Gastrocnemius medialis (tissue), 4 donors: ENCODE measurements around the gene LRRC8C. TPM values are rescaled to one million over a fixed set of nuclear protein-coding genes. Genes with fewer than 3 reads are reported as not detected.
A peak's percentile ranks its signal among the peaks of the same experiment; 100 is the strongest.

Experiments used
- ATAC-seq, 2 donors: fragments of 150-250 bp; one replicate each; pipeline ENCODE4 v1.9.1; 2016
- DNase-seq, 2 donors: peaks; one replicate each; pipeline ENCODE4 v3.0.0-alpha.2; 2019
- H3K27ac ChIP-seq, 4 donors: fragments of 200-600 bp; sonication (generic); 1 replicate in 1 of 4; 2 replicates in 3 of 4; pipeline ENCODE4 v1.5.1; 2016 to 2018; ENCODE audit warnings: mild to moderate bottlenecking in 2 of 4, moderate library complexity in 1 of 4
- H3K27me3 ChIP-seq, 3 donors: fragments of 200-600 bp; sonication (generic) in 2 of 3; 1 replicate in 1 of 3; 2 replicates in 2 of 3; pipeline versions ENCODE4 v1.5.1 to v1.6.0; 2016 to 2019; ENCODE audit warnings: mild to moderate bottlenecking in 1 of 3, moderate library complexity in 1 of 3
- H3K36me3 ChIP-seq, 2 donors: fragments of 200-600 bp; sonication (generic) in 1 of 2; one replicate each; pipeline ENCODE4 v1.5.1; 2017 to 2018
- H3K4me1 ChIP-seq, 2 donors: fragments of 200-600 bp; sonication (generic) in 1 of 2; one replicate each; pipeline ENCODE4 v1.5.1; 2016 to 2017; ENCODE audit warnings: mild to moderate bottlenecking in 2 of 2
- H3K4me3 ChIP-seq, 4 donors: fragments of 200-600 bp; sonication (generic) in 3 of 4; 1 replicate in 1 of 4; 2 replicates in 3 of 4; pipeline ENCODE4 v1.5.1; 2016 to 2019; ENCODE audit warnings: mild to moderate bottlenecking in 2 of 4
- H3K9me3 ChIP-seq, 3 donors: fragments of 200-600 bp; sonication (generic) in 2 of 3; 1 replicate in 1 of 3; 2 replicates in 2 of 3; pipeline ENCODE4 v1.5.1; 2016 to 2019
- CTCF ChIP-seq, 5 experiments: fragments of 450-650 bp in 3 of 5; fragments of 200-600 bp in 2 of 5; sonication (generic) in 2 of 5; IDR thresholded peaks in 4 of 5; conservative IDR thresholded peaks in 1 of 5; 1 replicate in 4 of 5; 2 replicates in 1 of 5; pipeline ENCODE4 v1.5.1; 2016 to 2019; ENCODE audit warnings: antibody characterized with exemption in 5 of 5, mild to moderate bottlenecking in 3 of 5, moderate library complexity in 3 of 5
- POLR2A ChIP-seq, 2 donors: fragments of 450-650 bp; IDR thresholded peaks; one replicate each; pipeline ENCODE4 v1.6.1; 2017; ENCODE audit warnings: antibody characterized with exemption in 2 of 2, mild to moderate bottlenecking in 2 of 2, moderate library complexity in 2 of 2
- in situ Hi-C, 4 donors: fragments of 200-750 bp; cut with MboI; loops; one replicate each; pipeline versions ENCODE4 v1.15.0 to v1.8.0; 2017; ENCODE audit warnings: low sequenced_read_pairs in 4 of 4
- intact Hi-C: fragments of 100-400 bp; cut with DNase I; formaldehyde crosslinking; loops from one replicate; pipeline ENCODE4 v1.15.1; 2023; ENCODE audit warnings: low total_unique reads
- total RNA-seq, 4 donors: library from RNA; depleted of rRNA; stranded (reverse); fragments of >200 nt; gene quantifications; one replicate each; pipeline versions ENCODE4 v1.1.0 to v1.2.3, GENCODE V29; 2016

LRRC8C gene
- total RNA-seq, 4 donors from 2014 or later: 2.9 to 5.8 (median 4.1) TPM

GRCh38 chr1:89643577-89643976 lies 10.7 kb downstream of the LRRC8C start:
- H3K27ac ChIP-seq: peak overlapping the region; percentile 26 to 47 (median 34)
- peak in 1 of 2 donors; percentile 47 for ATAC-seq
- in situ Hi-C loops: loop anchor here in 2 of 4 donors (25.0 kb wide), 1 partner anchor 119 kb away; no protein-coding TSS in a partner anchor

GRCh38 chr1:89644119-89644814 lies 11.3 kb downstream of the LRRC8C start:
- ATAC-seq: no peak
- Histone ChIP-seq H3K4me1 (no peaks in the 10 kb centered on the region), H3K27ac (peak overlapping the region in 3 of 4 donors; percentile 26 to 47 (median 30)), H3K36me3 (no peaks in the 10 kb centered on the region), H3K27me3 (no peaks in the 10 kb centered on the region), H3K9me3 (no peaks in the 10 kb centered on the region), H3K4me3 (no peak overlapping the region)
- intact Hi-C loops (no loop called here), in situ Hi-C loops (loop anchor here in 2 of 4 donors (25.0 kb wide), 1 partner anchor 118 kb away; no protein-coding TSS in a partner anchor)
- DNase-seq: no peak
- TF ChIP-seq CTCF (IDR thresholded peaks at IDR 0.05 in 4 of 5, conservative IDR thresholded peaks at IDR 0.05 in 1 of 5) (no peak), POLR2A (IDR thresholded peaks at IDR 0.05) (no peak)

More at GRCh38 chr1:89643577-89643976, 10.7 kb downstream of the LRRC8C start:
- H3K27me3 ChIP-seq: no peaks in the 10 kb centered on the region
- no peaks in the 10 kb centered on the region for H3K4me1 ChIP-seq
- no peaks in the 10 kb centered on the region for H3K9me3 ChIP-seq
- TF ChIP-seq CTCF (IDR thresholded peaks at IDR 0.05 in 4 of 5, conservative IDR thresholded peaks at IDR 0.05 in 1 of 5) (no peak), POLR2A (IDR thresholded peaks at IDR 0.05) (no peak)
- H3K36me3 ChIP-seq: no peaks in the 10 kb centered on the region
- intact Hi-C loops: no loop called here
- H3K4me3 ChIP-seq: no peak overlapping the region
- DNase-seq: no peak

- Histone ChIP-seq H3K4me1 (peaks cover 0 to 5% of the 10 kb centered on the region in 2 donors), H3K9me3 (no peaks in the 10 kb centered on the region), H3K36me3 (no peaks in the 10 kb centered on the region), H3K4me3 (no peak overlapping the region), H3K27ac (no peak overlapping the region), H3K27me3 (no peaks in the 10 kb centered on the region)
- intact Hi-C loops (no loop called here), in situ Hi-C loops (loop anchor here in 2 of 4 donors (25.0 kb wide), 1 partner anchor 116 kb away; no protein-coding TSS in a partner anchor)
- DNase-seq (no peak), ATAC-seq (no peak)
- TF ChIP-seq POLR2A (IDR thresholded peaks at IDR 0.05): no peak
- TF ChIP-seq CTCF (IDR thresholded peaks at IDR 0.05 in 4 of 5, conservative IDR thresholded peaks at IDR 0.05 in 1 of 5): no peak
Measured at GRCh38 chr1:89646259-89646658, 13.3 kb downstream of the LRRC8C start.

GRCh38 chr1:89649783-89650182 lies 16.9 kb downstream of the LRRC8C start:
- in situ Hi-C loops (loop anchor here in 2 of 4 donors (25.0 kb wide), 1 partner anchor 113 kb away; no protein-coding TSS in a partner anchor), intact Hi-C loops (no loop called here)
- Histone ChIP-seq H3K9me3 (no peaks in the 10 kb centered on the region), H3K4me3 (no peak overlapping the region), H3K36me3 (no peaks in the 10 kb centered on the region), H3K27me3 (no peaks in the 10 kb centered on the region), H3K27ac (peak overlapping the region in 2 of 4 donors; percentile 2 to 4), H3K4me1 (peaks cover 0 to 5% of the 10 kb centered on the region in 2 donors)
- DNase-seq (no peak), ATAC-seq (no peak)
- no peak for TF ChIP-seq CTCF (IDR thresholded peaks at IDR 0.05 in 4 of 5, conservative IDR thresholded peaks at IDR 0.05 in 1 of 5)
- TF ChIP-seq POLR2A (IDR thresholded peaks at IDR 0.05): no peak
